Activated CD4-positive, alpha-beta memory T cell treated with anti-CD3 and anti-CD28 coated beads for 36 hours (primary cell): ENCODE measurements around the gene ARHGAP15. TPM values are rescaled to one million over a fixed set of nuclear protein-coding genes. Genes with fewer than 3 reads are reported as not detected.

ENCODE experiments used
- CTCF ChIA-PET: fragments of 350-600 bp; sonication (Branson Sonifier 250); formaldehyde crosslinking; loops from one replicate; lab custom pipeline; 2021; ENCODE audit warnings: antibody characterized with exemption, inconsistent platforms; lab: Charles Lee
- POLR2A ChIA-PET: fragments of 350-600 bp; sonication (Branson Sonifier 250); formaldehyde crosslinking; loops from one replicate; lab custom pipeline; 2021; ENCODE audit warnings: antibody characterized with exemption; lab: Charles Lee
- DNase-seq: peaks from one replicate; pipeline ENCODE4 v3.0.0-alpha.2; 2020
- H3K27ac Mint-ChIP-seq: one replicate; pipeline ENCODE4 v1.8.0; 2021; ENCODE audit warnings: mixed read lengths
- H3K27me3 Mint-ChIP-seq: one replicate; pipeline ENCODE4 v1.8.0; 2021; ENCODE audit warnings: mixed read lengths
- H3K36me3 Mint-ChIP-seq: one replicate; pipeline ENCODE4 v1.8.0; 2021; ENCODE audit warnings: mixed read lengths
- H3K4me1 Mint-ChIP-seq: one replicate; pipeline ENCODE4 v1.8.0; 2021; ENCODE audit warnings: low read depth, mixed read lengths
- H3K4me3 Mint-ChIP-seq: one replicate; pipeline ENCODE4 v1.8.0; 2021; ENCODE audit warnings: mild to moderate bottlenecking, mixed read lengths
- H3K9me3 Mint-ChIP-seq: one replicate; pipeline ENCODE4 v1.8.0; 2021; ENCODE audit warnings: mixed read lengths
- intact Hi-C: fragments of 100-400 bp; cut with micrococcal nuclease; formaldehyde crosslinking; loops from one replicate; pipeline ENCODE4 v1.15.1; 2023
- total RNA-seq, 2 experiments: library from RNA; stranded (reverse); gene quantifications; one replicate each; pipeline ENCODE4 v1.2.3, GENCODE V29; 2021

The ARHGAP15 gene
- total RNA-seq, 2 experiments from 2014 or later, result 70.2 to 71.2 TPM

GRCh38 chr2:143758629-143759330 lies 629.6 kb downstream of the ARHGAP15 start:
- intact Hi-C loops, result no loop called here
- Mint-ChIP-seq H3K27me3 (no peaks in the 10 kb centered on the region), H3K4me1 (no peaks in the 10 kb centered on the region), H3K4me3 (no peak overlapping the region), H3K36me3 (no peaks in the 10 kb centered on the region), H3K27ac (no peak overlapping the region), H3K9me3 (no peaks in the 10 kb centered on the region)
- no peak for DNase-seq
- ChIA-PET POLR2A (no interaction called here), CTCF (no interaction called here)

DNA sequence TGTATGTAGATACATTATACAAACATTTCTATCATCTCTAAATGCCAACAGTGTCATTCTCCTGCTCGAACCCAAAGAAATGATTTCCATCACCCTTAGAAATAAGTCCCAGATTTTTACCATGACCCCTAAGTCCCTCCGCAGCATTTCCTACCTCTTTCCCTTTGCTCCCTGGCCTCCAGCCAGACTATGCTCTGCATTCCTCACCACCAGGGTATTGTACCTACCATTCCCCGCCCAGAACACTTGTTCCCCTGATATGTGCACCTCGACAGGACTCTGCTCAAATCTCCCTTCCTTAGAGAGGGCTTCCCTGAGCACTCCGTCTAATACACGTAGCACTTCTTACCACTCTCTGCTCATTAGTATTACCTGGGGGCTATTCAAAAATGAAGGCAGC lies 630.2 kb downstream of the ARHGAP15 start:
- ChIA-PET POLR2A (no interaction called here), CTCF (no interaction called here)
- H3K4me3 Mint-ChIP-seq, result no peak overlapping the region
- no peaks in the 10 kb centered on the region for H3K4me1 Mint-ChIP-seq
- H3K9me3 Mint-ChIP-seq, result no peaks in the 10 kb centered on the region
- no peaks in the 10 kb centered on the region for H3K27me3 Mint-ChIP-seq
- no peak for DNase-seq
- intact Hi-C loops, result no loop called here
- no peaks in the 10 kb centered on the region for H3K36me3 Mint-ChIP-seq
- no peak overlapping the region for H3K27ac Mint-ChIP-seq

GRCh38 chr2:143762176-143762928 lies 633.1 kb downstream of the ARHGAP15 start:
- intact Hi-C loops, result no loop called here
- Mint-ChIP-seq H3K4me1 (no peaks in the 10 kb centered on the region), H3K27ac (no peak overlapping the region), H3K27me3 (no peaks in the 10 kb centered on the region), H3K4me3 (no peak overlapping the region), H3K36me3 (peaks cover 10% of the 10 kb centered on the region), H3K9me3 (no peaks in the 10 kb centered on the region)
- POLR2A ChIA-PET, result interaction anchor here (0.6 kb wide), 1 partner anchor 278 kb away, joined by 5 read pairs; no protein-coding TSS in a partner anchor
- CTCF ChIA-PET, result interaction anchor here (1.1 kb wide), 1 partner anchor 18 kb away, joined by 3 read pairs; no protein-coding TSS in a partner anchor
- DNase-seq, result no peak

DNA sequence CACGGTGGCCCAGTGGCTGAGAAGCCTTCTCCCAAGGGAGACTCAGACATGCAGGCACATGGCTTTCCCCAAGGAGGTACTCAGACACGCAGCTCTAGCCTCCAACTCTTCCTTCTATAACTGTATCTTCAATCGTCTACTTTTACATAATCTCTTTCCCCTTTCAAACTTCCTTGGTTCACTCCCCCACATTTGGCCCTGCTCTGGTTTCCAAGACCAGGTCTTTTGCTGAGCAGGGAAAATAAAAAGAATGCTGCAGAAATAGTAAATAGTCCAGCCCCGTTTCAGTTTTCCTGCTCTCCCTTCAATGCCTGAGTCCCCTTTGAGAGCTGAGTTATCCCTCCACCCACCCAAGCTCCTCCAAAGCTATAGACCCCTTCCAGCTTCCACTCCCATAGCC lies 635.0 kb downstream of the ARHGAP15 start:
- Mint-ChIP-seq H3K9me3 (no peaks in the 10 kb centered on the region), H3K27ac (no peak overlapping the region), H3K36me3 (peaks cover 21% of the 10 kb centered on the region), H3K4me3 (no peak overlapping the region), H3K4me1 (no peaks in the 10 kb centered on the region), H3K27me3 (no peaks in the 10 kb centered on the region)
- CTCF ChIA-PET, result no interaction called here
- POLR2A ChIA-PET, result no interaction called here
- intact Hi-C loops, result no loop called here
- DNase-seq, result no peak

- peaks cover 21% of the 10 kb centered on the region for H3K36me3 Mint-ChIP-seq
- no peaks in the 10 kb centered on the region for H3K27me3 Mint-ChIP-seq
- H3K27ac Mint-ChIP-seq, result no peak overlapping the region
- POLR2A ChIA-PET, result no interaction called here
- intact Hi-C loops, result no loop called here
- H3K4me3 Mint-ChIP-seq, result no peak overlapping the region
- no peak for DNase-seq
- H3K4me1 Mint-ChIP-seq, result no peaks in the 10 kb centered on the region
- H3K9me3 Mint-ChIP-seq, result no peaks in the 10 kb centered on the region
- CTCF ChIA-PET, result no interaction called here
These were observed 635.5 kb downstream of the ARHGAP15 start for GRCh38 chr2:143764706-143765105.

GRCh38 chr2:143768991-143769390 lies 639.8 kb downstream of the ARHGAP15 start:
- H3K4me1 Mint-ChIP-seq, result no peaks in the 10 kb centered on the region
- POLR2A ChIA-PET, result interaction anchor here (1.0 kb wide), 1 partner anchor 87 kb away, joined by 3 read pairs; no protein-coding TSS in a partner anchor

GRCh38 chr2:143771939-143772338 lies 642.7 kb downstream of the ARHGAP15 start:
- Mint-ChIP-seq H3K27ac (no peak overlapping the region), H3K27me3 (no peaks in the 10 kb centered on the region), H3K4me3 (no peak overlapping the region), H3K36me3 (peaks cover 14% of the 10 kb centered on the region), H3K9me3 (no peaks in the 10 kb centered on the region), H3K4me1 (no peaks in the 10 kb centered on the region)
- ChIA-PET POLR2A (no interaction called here), CTCF (interaction anchor here (1.0 kb wide), 1 partner anchor 131 kb away, joined by 3 read pairs; no protein-coding TSS in a partner anchor)
- intact Hi-C loops, result no loop called here
- DNase-seq, result no peak

More at GRCh38 chr2:143768991-143769390, 639.8 kb downstream of the ARHGAP15 start:
- intact Hi-C loops, result no loop called here
- Mint-ChIP-seq H3K9me3 (no peaks in the 10 kb centered on the region), H3K27ac (no peak overlapping the region), H3K36me3 (peaks cover 21% of the 10 kb centered on the region), H3K27me3 (no peaks in the 10 kb centered on the region), H3K4me3 (no peak overlapping the region)
- no peak for DNase-seq
- CTCF ChIA-PET, result no interaction called here

DNA sequence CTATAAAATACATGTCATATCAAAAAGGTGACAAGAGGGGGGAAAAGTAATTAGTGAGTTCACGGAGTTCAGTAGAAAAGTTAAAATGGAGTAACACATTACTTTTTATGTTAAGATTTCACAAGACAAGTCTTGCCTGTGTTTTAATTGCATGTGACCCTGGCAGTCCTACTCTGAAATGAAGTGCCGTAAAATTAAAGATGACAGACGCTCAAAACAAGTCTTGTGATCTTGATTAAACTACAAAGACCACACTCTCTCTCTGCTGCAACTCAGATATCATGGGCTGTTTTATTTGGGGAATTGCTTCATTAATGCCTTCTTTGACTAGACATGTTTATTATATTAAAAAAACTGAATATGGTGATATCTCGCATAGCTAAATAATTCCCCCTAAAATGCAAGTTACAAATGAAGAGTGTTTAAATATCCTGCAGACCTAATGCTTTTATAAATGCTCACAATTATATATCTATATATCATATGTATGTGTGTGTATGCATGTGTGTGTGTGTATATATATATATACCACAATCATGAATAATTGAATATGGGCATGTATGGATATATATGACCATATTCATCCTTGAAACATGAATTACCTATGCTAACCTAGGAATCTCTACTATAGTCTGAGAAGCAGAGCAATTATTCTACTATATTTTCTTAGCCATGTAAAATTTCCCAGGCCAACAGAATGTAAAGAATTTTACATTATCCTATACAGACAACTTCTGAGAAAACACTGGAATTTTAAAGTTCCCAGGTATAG lies 647.5 kb downstream of the ARHGAP15 start:
- ChIA-PET CTCF (no interaction called here), POLR2A (no interaction called here)
- no peaks in the 10 kb centered on the region for H3K27me3 Mint-ChIP-seq
- H3K36me3 Mint-ChIP-seq, result no peaks in the 10 kb centered on the region
- no peak for DNase-seq
- H3K27ac Mint-ChIP-seq, result no peak overlapping the region
- H3K9me3 Mint-ChIP-seq, result no peaks in the 10 kb centered on the region
- intact Hi-C loops, result no loop called here
- no peak overlapping the region for H3K4me3 Mint-ChIP-seq
- no peaks in the 10 kb centered on the region for H3K4me1 Mint-ChIP-seq

- H3K4me3 Mint-ChIP-seq, result no peak overlapping the region
- H3K36me3 Mint-ChIP-seq, result no peaks in the 10 kb centered on the region
- no peaks in the 10 kb centered on the region for H3K27me3 Mint-ChIP-seq
- no peak for DNase-seq
- H3K27ac Mint-ChIP-seq, result no peak overlapping the region
- intact Hi-C loops, result no loop called here
- no peaks in the 10 kb centered on the region for H3K9me3 Mint-ChIP-seq
- CTCF ChIA-PET, result no interaction called here
- POLR2A ChIA-PET, result no interaction called here
- no peaks in the 10 kb centered on the region for H3K4me1 Mint-ChIP-seq
These were observed 649.8 kb downstream of the ARHGAP15 start for GRCh38 chr2:143779021-143779420.

DNA sequence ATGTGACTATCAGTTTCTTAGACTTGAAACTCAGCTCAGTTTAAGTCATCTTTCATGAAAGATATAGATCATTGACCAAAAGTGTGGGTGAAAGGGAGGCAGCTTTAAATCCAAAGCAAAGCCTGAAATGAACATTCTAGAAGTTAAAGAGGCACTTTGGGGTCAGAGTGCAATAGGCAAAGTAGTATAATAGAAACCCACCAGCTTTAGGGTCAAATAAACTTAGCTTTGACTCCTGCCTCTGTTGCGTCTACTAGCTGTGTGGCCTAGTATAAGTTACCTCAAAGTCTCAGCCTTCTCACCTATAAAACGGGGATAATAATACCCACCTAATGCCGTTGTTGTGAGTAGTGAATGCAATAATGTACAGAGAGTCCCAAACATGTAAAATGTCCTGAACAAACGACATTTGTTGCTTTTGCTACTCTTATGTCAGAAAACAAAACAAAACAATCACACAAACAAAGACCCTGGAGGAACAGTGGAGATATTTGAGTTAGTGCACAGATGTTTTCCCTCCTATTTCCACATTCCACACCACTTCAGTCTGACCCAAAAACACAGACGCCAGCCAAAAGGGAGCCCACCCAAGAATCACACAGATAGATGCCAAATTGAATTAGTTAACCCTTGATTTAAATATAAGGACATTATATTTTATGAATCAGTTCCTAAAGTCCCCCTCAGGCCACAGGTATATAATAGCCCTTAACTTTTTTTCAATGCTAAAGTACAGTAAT lies 657.0 kb downstream of the ARHGAP15 start:
- intact Hi-C loops, result no loop called here
- ChIA-PET CTCF (no interaction called here), POLR2A (no interaction called here)
- Mint-ChIP-seq H3K4me3 (no peak overlapping the region), H3K9me3 (no peaks in the 10 kb centered on the region), H3K36me3 (no peaks in the 10 kb centered on the region), H3K27ac (no peak overlapping the region), H3K27me3 (peaks cover 9% of the 10 kb centered on the region), H3K4me1 (no peaks in the 10 kb centered on the region)
- DNase-seq, result no peak

- Mint-ChIP-seq H3K27me3 (peaks cover 9% of the 10 kb centered on the region), H3K4me3 (no peak overlapping the region), H3K27ac (no peak overlapping the region), H3K36me3 (no peaks in the 10 kb centered on the region), H3K9me3 (no peaks in the 10 kb centered on the region), H3K4me1 (no peaks in the 10 kb centered on the region)
- no peak for DNase-seq
- CTCF ChIA-PET, result no interaction called here
- intact Hi-C loops, result no loop called here
- POLR2A ChIA-PET, result no interaction called here
These were observed 658.5 kb downstream of the ARHGAP15 start for GRCh38 chr2:143787674-143788073.
